K562 (cell line): ENCODE results near the gene NINJ1. TPM values are rescaled to one million over a fixed set of nuclear protein-coding genes. Genes with fewer than 3 reads are reported as not detected.

Experiments used
- GATAD2A ChIP-seq: fragments of 450-650 bp; IDR thresholded peaks from 2 replicates; pipeline ENCODE4 v1.6.1; 2017
- HLTF ChIP-seq: fragments of 450-650 bp; IDR thresholded peaks from 2 replicates; pipeline ENCODE4 v1.6.1; 2016
- MCM5 ChIP-seq: fragments of 450-650 bp; IDR thresholded peaks from 2 replicates; pipeline ENCODE4 v1.6.1; 2016; ENCODE audit warnings: low read depth
- RUNX1 ChIP-seq: sonication (generic); IDR thresholded peaks from 2 replicates; pipeline ENCODE4 v1.6.1; 2016; ENCODE audit warnings: antibody characterized with exemption, low read depth
- SFPQ ChIP-seq: fragments of 200-400 bp; formaldehyde crosslinking; IDR thresholded peaks from 2 replicates; pipeline ENCODE4 v1.6.1; 2017; ENCODE audit warnings: mild to moderate bottlenecking, low read depth, low read length, moderate library complexity
- THAP12 ChIP-seq: fragments of 250-450 bp; sonication (Bioruptor Pico); IDR thresholded peaks from 2 replicates; pipeline ENCODE4 v1.9.0; 2021; ENCODE audit warnings: mild to moderate bottlenecking, inconsistent platforms
- ZBTB26 ChIP-seq: fragments of 450-650 bp; formaldehyde crosslinking; IDR thresholded peaks from 2 replicates; pipeline ENCODE4 v1.4.0; 2022; ENCODE audit warnings: missing genetic modification characterization
- ZBTB40 ChIP-seq, 2 experiments: fragments of 450-650 bp in 1 of 2; sonication (generic) in 1 of 2; formaldehyde crosslinking in 1 of 2; IDR thresholded peaks; 2 replicates each; pipeline versions ENCODE4 v1.7.1 to v1.9.0; 2016 to 2022; ENCODE audit warnings: inconsistent platforms in 1 of 2, mild to moderate bottlenecking in 1 of 2, missing genetic modification reagents in 1 of 2
- ZNF133 ChIP-seq: fragments of 250-450 bp; sonication (Bioruptor Pico); IDR thresholded peaks from 2 replicates; pipeline ENCODE4 v1.4.0; 2020; ENCODE audit warnings: mild to moderate bottlenecking
- ZSCAN32 ChIP-seq: fragments of 450-650 bp; formaldehyde crosslinking; IDR thresholded peaks from 2 replicates; pipeline ENCODE4 v1.4.0; 2020; ENCODE audit warnings: mild to moderate bottlenecking, moderate library complexity
- polyA plus RNA-seq, 8 experiments: library from polyadenylated mRNA; depleted of rRNA in 4 of 8; stranded (reverse) in 5 of 8; unstranded in 3 of 8; fragments of >200 nt; fragmentation: Nextera tagmentation in 2 of 8; fragmentation: Illumina TruSeq in 1 of 8; extraction: Ambion mirVana in 2 of 8; extraction: Trizol in 1 of 8; gene quantifications; 2 replicates each; pipeline versions ENCODE4 v1.2.1 to v1.2.3, GENCODE V29; 2011 to 2014; ENCODE audit warnings: inconsistent platforms in 1 of 8, missing spikeins in 1 of 8
- total RNA-seq, 7 experiments: library from RNA; depleted of rRNA in 6 of 7; stranded (reverse); fragments of >200 nt in 6 of 7; fragmentation: Illumina TruSeq in 2 of 7; extraction: Trizol in 2 of 7; gene quantifications; 2 replicates each; pipeline versions ENCODE4 v1.2.1 to v1.2.3, GENCODE V29; 2011 to 2021; ENCODE audit warnings: low replicate concordance in 1 of 7

Gene NINJ1
- total and polyA plus RNA-seq, 9 of the 15 experiments (the other 6 are each of a cell fraction or from before 2014, with no cell fraction given): 0.13 to 8.4 (median 4.9) TPM

- TF ChIP-seq THAP12 (CRISPR knock-in tag): 0 out of 2 replicates have a peak, but pooled peaks have one; percentile 26
- TF ChIP-seq GATAD2A: 0 out of 2 replicates have a peak, but pooled peaks have one; percentile 8
- TF ChIP-seq HLTF: no peak
- TF ChIP-seq RUNX1: no peak
- no peak for TF ChIP-seq SFPQ
- TF ChIP-seq ZBTB40 (IDR thresholded peaks at IDR 0.05): 0 out of 2 replicates have a peak, but pooled peaks have one; percentile 16
- no peak for TF ChIP-seq ZBTB40 (CRISPR knock-in tag; IDR thresholded peaks at IDR 0.05)
- TF ChIP-seq ZBTB26: no peak
- no peak for TF ChIP-seq ZSCAN32 (CRISPR knock-in tag)
- no peak for TF ChIP-seq ZNF133
- TF ChIP-seq MCM5: no peak
These were observed at the start of gene NINJ1 (continued) for GRCh38 chr9:93134015-93134739.
